Ecto neural progenitor cell (in vitro differentiated cells): ENCODE measurements around the gene CASTOR1.

Experiments
- DNase-seq: peaks from one replicate; pipeline ENCODE4 v3.0.0-alpha.2; 2018; ENCODE audit warnings: low spot score

Gene CASTOR1

DNA sequence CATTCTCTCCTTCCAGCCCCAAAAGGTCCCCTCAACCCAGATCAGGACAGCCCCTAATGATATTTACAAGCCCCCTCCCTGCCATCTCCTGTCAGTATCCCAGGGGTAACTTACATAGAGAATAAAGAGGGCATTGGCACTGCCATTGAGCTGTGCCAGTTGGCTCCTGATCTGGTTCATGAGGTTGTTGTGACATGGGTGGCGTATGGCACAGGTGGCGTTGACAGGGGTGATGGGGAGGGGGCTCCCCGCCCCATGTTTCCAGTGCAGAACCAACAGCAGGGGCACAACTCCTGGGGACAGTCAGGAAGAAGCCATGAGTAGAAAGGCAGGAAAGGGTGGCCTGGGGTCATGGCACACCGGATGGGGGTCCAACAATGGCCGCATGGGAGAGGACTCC lies 44.7 kb downstream of the CASTOR1 start:
- no peak for DNase-seq

GRCh38 chr22:30244066-30244465 lies 45.2 kb downstream of the CASTOR1 start:
- DNase-seq, result no peak

DNA sequence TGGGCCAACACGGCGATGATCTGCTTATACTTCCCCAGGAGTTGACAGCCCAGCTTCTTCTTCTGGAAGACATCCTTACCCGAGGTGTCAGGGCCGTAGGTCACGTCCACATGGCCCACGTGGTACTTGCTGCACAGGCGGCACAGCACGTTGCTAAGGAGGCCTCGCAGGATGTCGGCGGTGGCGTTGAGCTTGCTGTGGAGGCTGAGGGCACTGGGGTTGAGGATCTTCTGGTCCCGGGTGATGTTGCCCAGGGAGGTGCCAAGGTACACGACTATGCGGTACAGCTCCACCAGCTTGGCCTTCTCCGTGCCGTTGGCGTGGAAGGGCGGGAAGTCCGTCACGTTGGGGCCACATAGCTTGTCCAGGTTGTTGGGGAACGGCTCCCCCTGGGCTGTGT lies 45.6 kb downstream of the CASTOR1 start:
- DNase-seq, result no peak

- no peak for DNase-seq
Observed at GRCh38 chr22:30241576-30242371, 47.5 kb downstream of the CASTOR1 start.

GRCh38 chr22:30240541-30241417 lies 48.5 kb downstream of the CASTOR1 start:
- DNase-seq, result no peak

- no peak for DNase-seq
Observed at GRCh38 chr22:30239488-30240405, 49.6 kb downstream of the CASTOR1 start.

GRCh38 chr22:30238661-30239487 lies 50.4 kb downstream of the CASTOR1 start:
- no peak for DNase-seq

GRCh38 chr22:30238136-30238535 lies 51.2 kb downstream of the CASTOR1 start:
- DNase-seq, result no peak

GRCh38 chr22:30236875-30237274 lies 52.4 kb downstream of the CASTOR1 start:
- DNase-seq, result no peak

DNA sequence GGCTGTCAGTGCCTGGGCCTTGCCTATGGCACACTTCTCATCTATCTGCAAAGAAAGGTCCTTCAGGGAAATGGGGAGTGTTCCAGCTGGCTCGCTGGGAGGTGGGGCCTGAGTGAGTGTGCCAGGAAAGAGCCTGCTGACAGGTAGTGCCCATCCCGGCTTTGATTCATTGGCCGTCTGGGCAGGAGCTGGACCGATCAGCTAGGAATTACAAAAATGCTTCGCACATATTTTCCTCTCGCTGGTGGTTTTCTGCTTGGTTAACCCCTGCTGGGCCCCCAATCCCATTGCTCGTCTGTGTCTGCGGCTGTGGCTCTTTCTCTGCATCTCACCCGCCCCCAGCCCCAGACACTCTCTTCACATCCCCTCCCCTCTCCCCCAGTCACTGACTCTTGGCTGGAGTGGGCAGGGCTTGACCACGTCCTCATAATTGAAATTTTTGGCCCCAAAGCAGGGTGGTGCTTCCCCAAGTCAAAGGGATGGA lies 53.6 kb downstream of the CASTOR1 start:
- DNase-seq, result no peak
